Adrenal gland (tissue), 12 donors: ENCODE measurements around the gene COL6A2. TPM values are rescaled to one million over a fixed set of nuclear protein-coding genes. Genes with fewer than 3 reads are reported as not detected.
A peak's percentile ranks its signal among the peaks of the same experiment; 100 is the strongest.
"Not testable (repeated sequence)": the region's sequence is repeated elsewhere in the genome, so short reads cannot be mapped to it uniquely, and the experiment has no call there.

Source experiments
- DNase-seq, 7 donors: peaks; one replicate each; pipeline ENCODE4 v3.0.0-alpha.2; 2019 to 2020
- H3K27ac ChIP-seq, 5 donors: fragments of 200-600 bp; sonication (generic) in 4 of 5; 1 replicate in 3 of 5; 2 replicates in 2 of 5; pipeline versions ENCODE4 v1.5.1 to v1.8.0; 2016 to 2020; ENCODE audit warnings: mild to moderate bottlenecking in 1 of 5
- H3K27me3 ChIP-seq: fragments of 200-600 bp; 2 replicates; pipeline ENCODE4 v1.8.0; 2021
- H3K36me3 ChIP-seq, 2 donors: fragments of 200-600 bp; replicated peaks in 1 of 2; 1 replicate in 1 of 2; 2 replicates in 1 of 2; pipeline versions ENCODE4 v1.5.1 to v1.8.0; 2018 to 2022
- H3K4me1 ChIP-seq, 2 donors: fragments of 200-600 bp; replicated peaks in 1 of 2; 1 replicate in 1 of 2; 2 replicates in 1 of 2; pipeline versions ENCODE4 v1.5.1 to v1.8.0; 2018 to 2021
- H3K4me3 ChIP-seq, 4 donors: fragments of 200-600 bp; sonication (generic) in 3 of 4; one replicate each; pipeline ENCODE4 v1.5.1; 2016 to 2018
- H3K9me3 ChIP-seq, 3 donors: fragments of 200-600 bp; sonication (generic) in 1 of 3; replicated peaks in 1 of 3; 1 replicate in 2 of 3; 2 replicates in 1 of 3; pipeline versions ENCODE4 v1.5.1 to v1.8.0; 2016 to 2021
- CTCF ChIP-seq, 6 experiments: fragments of 450-650 bp in 4 of 6; fragments of 200-600 bp in 2 of 6; sonication (generic) in 1 of 6; IDR thresholded peaks; 1 replicate in 5 of 6; 2 replicates in 1 of 6; pipeline versions ENCODE4 v1.5.1 to v1.8.0; 2016 to 2021; ENCODE audit warnings: antibody characterized with exemption in 6 of 6, mild to moderate bottlenecking in 2 of 6, moderate library complexity in 1 of 6
- POLR2A ChIP-seq, 2 donors: fragments of 450-650 bp; IDR thresholded peaks; one replicate each; pipeline ENCODE4 v1.6.1; 2017; ENCODE audit warnings: antibody characterized with exemption in 2 of 2, mild to moderate bottlenecking in 2 of 2, moderate library complexity in 1 of 2
- WGBS, 4 donors: extraction: QIAGEN DNeasy Blood & Tissue Kit in 2 of 4; methylation state at CpG; one replicate each; pipeline versions ENCODE4 v1.1.5 to v1.1.7; 2013 to 2017; 5-methylcytosine and 5-hydroxymethylcytosine counted together
- intact Hi-C, 2 donors: fragments of 100-400 bp; cut with DNase I; formaldehyde crosslinking; loops; one replicate each; pipeline versions ENCODE4 v1.14.1 to v1.15.0; 2022 to 2023
- polyA plus RNA-seq, 3 donors: library from polyadenylated mRNA; stranded (reverse); fragments of 200-250 nt in 2 of 3; fragments of 350-450 nt in 1 of 3; fragmentation: Illumina TruSeq in 1 of 3; extraction: RNeasy Lipid Tissue Mini Kit (QIAGEN cat#74804) in 1 of 3; gene quantifications; one replicate each; pipeline ENCODE4 v1.2.3, GENCODE V29; 2013 to 2014
- total RNA-seq, 9 donors: library from RNA; depleted of rRNA in 4 of 9; stranded (reverse); fragments of >200 nt in 4 of 9; fragments of 120-200 nt in 1 of 9; fragmentation: NEBNext Ultra II Directional in 1 of 9; extraction: Animal tissue kit (Norgen Biotek cat#: 25700) in 1 of 9; gene quantifications; one replicate each; pipeline versions ENCODE4 v1.1.0 to v1.2.4, GENCODE V29; 2013 to 2023
- donor health status: healthy with polysubstance abuse.
- donor health status: Bipolar disorder and iron deficiency.
- donor health status: DM: yes; HTN: yes; CAD: no.
- donor health status: DM: no; HTN: no; CAD: no.
- donor health status: DM: no; HTN: no; CAD: no.
- donor health status: DM: yes; HTN: yes; CAD: no.

Gene COL6A2
- total and polyA plus RNA-seq, 12 donors = 19.0 to 543 (median 181) TPM

- Histone ChIP-seq H3K4me3 (no peak overlapping the region), H3K27me3 (no peaks in the 10 kb centered on the region), H3K9me3 (no peaks in the 10 kb centered on the region), H3K36me3 (no peaks in the 10 kb centered on the region), H3K4me1 (no peaks in the 10 kb centered on the region), H3K27ac (no peak overlapping the region)
- no peak for TF ChIP-seq CTCF (IDR thresholded peaks at IDR 0.05)
- no peak for TF ChIP-seq POLR2A (IDR thresholded peaks at IDR 0.05)
- peak in 1 of 7 donors; percentile 38 for DNase-seq
- intact Hi-C loops = no loop called here
- WGBS, 4 donors = 78 to 94% (median 92%) methylated on average over 5 to 10 of the region's 10 CpGs
Measured at GRCh38 chr21:46084709-46085108, 13.2 kb upstream of the COL6A2 start.

GRCh38 chr21:46085259-46085658 lies 12.7 kb upstream of the COL6A2 start:
- H3K36me3 ChIP-seq, H3K4me3 ChIP-seq, H3K9me3 ChIP-seq, intact Hi-C loops, H3K4me1 ChIP-seq, H3K27me3 ChIP-seq, H3K27ac ChIP-seq: not testable (repeated sequence)
- 77 to 88% methylated on average over 4 to 5 of the region's 5 CpGs; no CpG with 5 or more reads in 2 of the 4 donors for WGBS, 4 donors
- peak in 1 of 7 donors; percentile 17 for DNase-seq

- H3K36me3 ChIP-seq = no peaks in the 10 kb centered on the region
- DNase-seq = no peak
- 77 to 89% (median 86%) methylated on average over 1 of the region's 1 CpG for WGBS, 4 donors
- no peak overlapping the region for H3K4me3 ChIP-seq
- no peak for TF ChIP-seq CTCF (IDR thresholded peaks at IDR 0.05)
- TF ChIP-seq POLR2A (IDR thresholded peaks at IDR 0.05) = no peak
- H3K27me3 ChIP-seq = no peaks in the 10 kb centered on the region
- intact Hi-C loops = no loop called here
- H3K27ac ChIP-seq = no peak overlapping the region
- H3K9me3 ChIP-seq = no peaks in the 10 kb centered on the region
- no peaks in the 10 kb centered on the region for H3K4me1 ChIP-seq
Measured at GRCh38 chr21:46087641-46088040, 10.3 kb upstream of the COL6A2 start.

- no peak for TF ChIP-seq CTCF (IDR thresholded peaks at IDR 0.05)
- no peak for TF ChIP-seq POLR2A (IDR thresholded peaks at IDR 0.05)
- Histone ChIP-seq H3K9me3 (no peaks in the 10 kb centered on the region), H3K36me3 (no peaks in the 10 kb centered on the region), H3K4me3 (no peak overlapping the region), H3K4me1 (no peaks in the 10 kb centered on the region), H3K27ac (no peak overlapping the region), H3K27me3 (no peaks in the 10 kb centered on the region)
- 45 to 50% (median 50%) methylated on average over 2 of the region's 2 CpGs for WGBS, 4 donors
- DNase-seq = no peak
- intact Hi-C loops = no loop called here
Measured at GRCh38 chr21:46088189-46088588, 9.7 kb upstream of the COL6A2 start.

- Histone ChIP-seq H3K4me3 (no peak overlapping the region), H3K36me3 (no peaks in the 10 kb centered on the region), H3K27ac (no peak overlapping the region), H3K9me3 (no peaks in the 10 kb centered on the region), H3K4me1 (no peaks in the 10 kb centered on the region), H3K27me3 (no peaks in the 10 kb centered on the region)
- no peak for DNase-seq
- 74 to 86% (median 80%) methylated on average over 5 of the region's 5 CpGs for WGBS, 4 donors
- intact Hi-C loops = no loop called here
- TF ChIP-seq POLR2A (IDR thresholded peaks at IDR 0.05) = no peak
Measured at GRCh38 chr21:46089285-46089684, 8.6 kb upstream of the COL6A2 start.
